Skin of body (tissue), 2 donors: ENCODE measurements around the gene CRYBA4. TPM values are rescaled to one million over a fixed set of nuclear protein-coding genes. Genes with fewer than 3 reads are reported as not detected.
"Not testable (repeated sequence)": the region's sequence is repeated elsewhere in the genome, so short reads cannot be mapped to it uniquely, and the experiment has no call there.

Source experiments
- DNase-seq: peaks from one replicate; lab custom pipeline; 2025; lab: John Stamatoyannopoulos, UW
- total RNA-seq: library from RNA; depleted of rRNA; stranded (reverse); fragments of >200 nt; gene quantifications from one replicate; pipeline ENCODE4 v1.2.3, GENCODE V29; 2014

The CRYBA4 gene
- total RNA-seq, 1 donor from 2014 or later, result not detected

- no peak for DNase-seq
Observed at GRCh38 chr22:26593763-26594162, 28.0 kb upstream of the CRYBA4 start.

GRCh38 chr22:26597026-26597425 lies 24.7 kb upstream of the CRYBA4 start:
- DNase-seq, result no peak

DNA sequence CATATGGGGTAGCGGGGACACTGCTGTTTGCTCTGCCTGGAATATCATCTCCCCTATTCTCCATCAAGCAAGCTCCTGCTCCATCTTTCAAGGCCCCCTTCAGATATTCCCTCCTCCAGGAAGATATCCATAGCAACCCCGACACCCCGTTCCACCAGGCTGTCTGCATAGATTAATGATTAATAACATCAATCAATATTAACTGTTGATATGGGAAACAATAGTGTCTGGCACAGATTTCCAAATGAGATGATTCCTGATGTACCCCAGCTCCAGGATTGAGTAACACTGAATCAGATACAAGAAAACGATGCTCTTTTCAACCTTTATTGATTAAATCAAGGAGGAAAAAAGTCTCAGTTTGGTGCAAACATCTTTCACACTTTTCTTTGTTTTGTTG lies 24.3 kb upstream of the CRYBA4 start:
- no peak for DNase-seq

DNA sequence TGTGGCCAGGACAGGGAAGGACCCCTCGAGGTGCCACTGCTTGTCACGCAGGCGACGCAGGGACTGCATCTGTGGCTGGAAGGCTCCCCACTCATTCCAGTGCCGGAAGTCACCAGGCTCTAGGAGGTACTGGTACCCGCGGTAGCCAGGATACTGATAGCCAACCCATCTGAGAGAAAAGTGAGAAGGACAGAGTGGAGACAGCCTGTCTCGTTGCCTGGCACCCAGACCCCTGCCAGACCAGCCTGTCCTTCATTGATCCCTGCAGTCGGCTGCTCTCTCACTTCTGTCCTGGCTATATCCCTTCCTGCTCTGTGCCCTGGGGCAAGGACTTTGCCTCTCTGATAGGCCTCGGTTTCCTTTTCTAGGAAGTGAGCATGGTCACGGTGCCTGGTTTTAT lies 22.3 kb upstream of the CRYBA4 start:
- DNase-seq, result no peak

DNA sequence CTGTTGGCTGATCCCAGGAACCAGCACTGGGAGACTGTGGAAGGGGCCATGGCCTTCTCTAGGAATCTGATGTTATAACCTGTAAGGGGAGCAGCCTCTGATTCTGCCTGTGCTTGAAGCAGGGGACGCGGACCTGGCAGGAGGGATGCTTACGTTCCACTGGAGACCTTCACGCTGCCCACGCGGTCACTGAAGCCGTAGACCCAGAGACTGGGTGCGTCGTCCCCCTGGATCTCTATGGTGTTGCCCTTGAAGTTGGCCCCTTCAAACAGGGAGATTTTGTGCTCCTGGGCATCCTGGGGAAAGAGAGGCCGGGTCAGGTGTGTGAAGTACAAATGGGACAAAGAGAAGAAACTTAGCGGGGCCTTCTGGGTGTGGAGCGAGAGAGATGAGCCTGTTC lies 20.0 kb upstream of the CRYBA4 start:
- no peak for DNase-seq

DNA sequence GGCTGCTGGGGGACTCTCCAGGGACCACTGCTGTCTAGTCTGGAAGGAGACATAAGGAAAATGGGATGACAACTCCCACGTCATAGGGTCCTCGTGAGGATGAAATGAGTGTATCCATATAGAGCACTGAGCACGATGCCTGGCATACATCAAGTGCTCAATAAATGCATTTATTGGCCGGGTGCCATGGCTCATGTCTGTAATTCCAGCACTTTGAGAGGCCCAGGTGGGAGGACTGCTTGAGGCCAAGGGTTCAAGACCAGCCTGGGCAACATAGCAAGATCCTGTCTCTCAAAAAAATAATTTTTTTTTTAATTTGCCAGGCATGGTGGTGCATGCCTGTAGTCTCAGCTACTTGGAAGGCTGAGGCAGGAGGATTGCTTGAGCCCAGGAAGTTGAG lies 19.6 kb upstream of the CRYBA4 start:
- no peak for DNase-seq

DNA sequence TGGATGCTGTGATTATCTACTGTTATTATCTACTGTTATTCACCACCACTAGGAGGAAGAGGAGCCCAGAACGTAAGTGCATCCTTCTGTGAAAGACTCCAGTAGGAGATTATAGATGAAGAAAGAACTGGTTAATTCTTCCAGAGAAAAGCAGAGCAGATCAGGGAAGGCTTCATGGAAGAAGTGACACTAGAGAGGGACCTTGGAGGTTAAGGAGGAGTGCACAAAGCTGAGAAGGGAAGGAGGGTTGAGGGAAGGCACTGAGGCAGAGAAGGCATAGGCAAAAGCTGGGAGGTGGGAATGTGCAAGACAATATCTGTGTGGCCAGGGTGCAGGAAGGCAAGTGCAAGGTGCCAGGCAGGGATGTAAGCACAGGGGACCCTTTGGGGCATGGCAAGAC lies 17.4 kb upstream of the CRYBA4 start:
- DNase-seq, result no peak

- no peak for DNase-seq
Observed at GRCh38 chr22:26606611-26607010, 15.2 kb upstream of the CRYBA4 start.

DNA sequence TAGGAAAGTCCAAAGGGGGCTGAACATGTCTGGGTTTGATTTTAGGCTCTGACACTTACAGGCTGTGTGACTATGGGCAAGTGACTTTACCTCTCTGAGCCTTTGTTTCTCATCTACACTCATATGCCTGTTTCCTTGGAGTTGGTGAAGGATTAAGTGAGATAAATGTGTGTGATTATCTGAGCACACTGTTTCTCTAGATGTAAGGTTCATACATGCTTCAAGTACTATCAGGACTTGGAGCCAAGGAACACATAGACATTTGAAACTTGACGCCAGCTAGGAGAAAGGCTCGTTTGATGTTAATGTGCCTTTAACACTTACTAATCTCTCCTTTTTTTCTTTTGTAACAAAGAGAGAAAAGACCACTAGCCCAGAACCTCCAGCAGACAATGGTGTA lies 13.6 kb upstream of the CRYBA4 start:
- DNase-seq, result no peak

DNA sequence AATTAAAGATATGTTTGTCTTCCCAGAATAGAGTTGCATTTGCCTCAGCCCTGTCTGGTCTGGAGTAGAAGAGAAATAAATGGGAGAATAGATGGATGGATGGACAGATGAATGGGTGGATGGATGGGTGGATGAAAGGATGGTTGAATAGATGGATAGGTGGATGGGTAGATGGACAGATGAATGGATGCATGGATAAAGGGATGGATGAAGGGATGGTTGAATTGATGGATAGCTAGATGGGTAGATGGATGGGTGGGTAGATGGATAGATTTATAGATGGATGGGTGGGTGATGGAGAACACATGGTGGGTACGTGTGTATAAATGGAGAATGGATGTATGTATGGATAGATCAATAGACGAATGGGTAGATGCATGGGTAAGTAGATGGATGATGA lies 12.5 kb upstream of the CRYBA4 start:
- no peak for DNase-seq

DNA sequence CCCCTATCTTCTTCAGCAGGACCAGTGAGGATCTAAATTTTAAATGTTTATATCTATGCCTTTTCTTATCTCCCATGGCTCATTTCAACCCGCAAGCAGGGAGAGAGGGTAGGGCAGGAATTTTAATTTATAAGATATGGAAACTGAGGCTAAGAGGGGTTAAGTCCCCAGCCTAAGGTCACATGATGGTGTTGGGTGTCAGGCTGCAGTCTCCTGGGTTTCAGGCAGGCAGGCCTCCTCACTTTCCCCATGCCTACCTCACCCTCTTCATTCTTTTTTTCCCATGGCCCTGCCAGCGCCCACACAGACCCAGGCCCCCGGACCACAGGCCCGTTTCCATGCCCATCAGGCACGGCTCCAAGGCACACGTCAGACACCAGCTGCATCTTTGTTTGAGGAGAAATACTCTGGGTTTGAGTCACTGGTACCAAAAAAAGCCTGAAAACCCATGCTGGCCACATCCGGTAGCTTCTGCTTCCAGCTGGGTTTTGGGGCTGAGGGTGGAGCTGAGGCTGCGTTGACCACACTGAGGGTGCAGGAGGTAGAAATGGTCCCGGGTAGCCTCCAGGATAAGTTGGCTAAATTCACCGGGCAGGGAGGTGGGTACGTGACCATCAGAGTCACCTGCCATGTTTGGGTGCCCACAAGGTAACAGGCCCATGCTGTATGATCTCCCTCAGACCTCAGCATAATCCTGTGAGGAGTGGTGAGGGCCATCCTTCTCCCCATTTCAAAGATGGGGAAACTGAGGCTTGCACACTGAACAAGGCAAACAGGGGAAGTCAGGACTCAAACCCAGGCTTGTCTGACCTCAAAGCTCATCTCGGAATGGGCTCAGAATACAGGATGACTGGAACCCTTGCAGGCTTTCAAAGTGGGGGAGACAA lies 11.4 kb upstream of the CRYBA4 start:
- DNase-seq, result no peak

DNA sequence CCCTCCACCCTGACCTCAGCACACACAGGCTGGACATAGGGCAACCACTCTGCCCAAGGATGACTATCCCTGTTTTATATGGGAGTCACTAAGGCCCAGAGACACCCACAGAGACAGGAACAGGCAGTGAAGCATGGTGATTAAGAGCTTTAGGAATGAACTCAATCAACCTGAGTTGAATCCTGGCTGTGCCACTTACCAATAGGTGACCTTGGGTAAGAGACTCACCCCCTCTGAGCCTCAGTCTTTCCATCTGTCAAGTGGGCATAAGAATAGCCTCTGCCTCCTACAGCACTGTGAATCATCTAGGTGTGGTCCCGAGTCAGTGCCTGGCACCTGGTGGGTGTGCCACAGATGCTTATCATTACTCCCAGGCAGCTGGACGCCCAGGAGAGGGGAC lies 10.8 kb upstream of the CRYBA4 start:
- no peak for DNase-seq

- no peak for DNase-seq
Observed at GRCh38 chr22:26612652-26613051, 9.1 kb upstream of the CRYBA4 start.

GRCh38 chr22:26613753-26614152 lies 8.0 kb upstream of the CRYBA4 start:
- not testable (repeated sequence) for DNase-seq

- no peak for DNase-seq
Observed at GRCh38 chr22:26614322-26614721, 7.4 kb upstream of the CRYBA4 start.

- no peak for DNase-seq
Observed at GRCh38 chr22:26615149-26615548, 6.6 kb upstream of the CRYBA4 start.

- no peak for DNase-seq
Observed at GRCh38 chr22:26615830-26616435, 5.8 kb upstream of the CRYBA4 start.

DNA sequence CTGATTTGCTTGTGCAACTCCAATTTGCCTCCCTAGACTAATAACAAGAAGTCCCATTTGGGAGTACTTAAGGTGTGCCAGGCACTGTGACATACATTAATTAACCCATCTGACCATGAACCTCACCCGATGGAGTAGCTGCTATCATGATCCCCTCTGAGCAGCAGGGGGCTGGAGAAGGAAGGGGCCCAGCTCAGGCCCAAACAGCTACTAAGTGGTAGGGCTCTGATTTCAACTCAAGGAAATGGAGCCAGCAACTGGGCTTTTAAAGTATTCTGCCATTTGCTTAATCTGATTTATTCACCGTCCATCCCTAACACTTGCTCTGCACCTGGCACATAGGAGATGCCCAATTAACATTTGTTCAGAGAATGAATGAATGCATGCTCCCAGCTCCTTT lies 5.1 kb upstream of the CRYBA4 start:
- DNase-seq, result no peak

DNA sequence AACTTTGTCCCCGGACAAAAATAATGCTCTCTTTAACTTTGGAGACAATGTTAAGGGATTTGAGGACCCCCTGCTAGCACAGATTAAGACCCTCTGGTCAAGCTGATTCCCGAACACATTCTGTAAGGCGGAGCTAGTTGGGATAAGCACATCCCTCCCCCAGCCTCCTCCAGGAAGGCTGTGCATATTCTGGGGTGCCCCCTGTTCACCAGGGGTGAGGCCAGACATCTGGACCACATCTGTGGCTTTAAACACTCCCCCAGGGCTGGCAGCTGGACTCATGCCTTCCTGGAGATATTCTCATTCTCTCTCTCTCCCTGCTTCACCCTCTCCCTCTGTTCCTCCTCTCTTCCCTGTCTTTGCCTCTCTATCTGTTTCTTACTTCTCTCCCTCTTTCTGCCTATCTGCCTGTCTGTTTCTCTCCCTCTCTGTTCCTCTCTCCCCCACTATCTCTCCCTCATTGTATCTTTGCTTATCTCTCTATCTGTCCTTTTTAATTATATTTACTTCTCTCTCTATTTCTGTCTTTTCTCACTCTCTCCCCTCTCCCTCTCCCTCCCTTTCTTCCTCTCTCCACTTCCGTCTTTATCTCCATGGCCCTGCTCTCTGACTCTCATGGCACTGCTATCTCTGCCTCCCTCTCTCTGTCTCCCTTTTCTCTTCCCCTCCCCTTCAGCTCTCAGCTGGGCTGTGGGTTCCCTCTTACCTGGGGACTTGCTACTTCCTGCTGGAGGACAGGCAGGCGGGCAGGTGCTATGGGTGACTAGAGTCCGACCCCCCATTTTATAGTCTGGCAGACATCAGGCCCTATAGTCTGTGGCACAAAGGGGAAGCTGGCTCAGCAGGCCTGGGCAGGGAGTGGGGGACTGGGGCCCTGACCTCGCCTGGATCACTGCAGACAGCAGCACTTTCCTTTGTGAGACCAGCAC lies 4.2 kb upstream of the CRYBA4 start, which contains the start of gene CRYBB1:
CRYBB1 (minus strand) TSS at position 757 of the 929 bp plus-strand sequence. CDS start 1,708 bp downstream, outside the sequence.
- no peak for DNase-seq

GRCh38 chr22:26618455-26618854 lies 3.3 kb upstream of the CRYBA4 start:
- DNase-seq, result no peak

DNA sequence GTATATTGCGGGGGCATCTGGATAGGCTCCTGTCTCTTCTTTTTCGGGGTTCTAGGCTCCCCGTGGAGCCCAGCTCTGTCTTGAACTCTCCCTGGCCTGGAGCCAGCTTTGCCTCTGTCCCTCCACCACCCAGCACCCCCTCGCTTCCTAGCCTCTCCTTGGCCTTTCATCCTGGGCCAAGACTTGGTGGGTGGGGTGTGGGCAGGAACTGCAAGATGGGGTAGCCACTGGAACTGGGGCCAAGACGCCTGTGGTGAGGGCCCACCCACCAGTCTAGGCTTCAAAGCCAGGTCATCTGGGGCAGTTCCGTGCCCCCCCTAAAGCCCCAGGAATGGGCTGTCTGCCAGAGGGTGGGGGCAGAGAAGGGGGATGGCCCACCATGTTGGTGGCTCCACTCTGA lies 2.3 kb upstream of the CRYBA4 start:
- DNase-seq, result no peak

DNA sequence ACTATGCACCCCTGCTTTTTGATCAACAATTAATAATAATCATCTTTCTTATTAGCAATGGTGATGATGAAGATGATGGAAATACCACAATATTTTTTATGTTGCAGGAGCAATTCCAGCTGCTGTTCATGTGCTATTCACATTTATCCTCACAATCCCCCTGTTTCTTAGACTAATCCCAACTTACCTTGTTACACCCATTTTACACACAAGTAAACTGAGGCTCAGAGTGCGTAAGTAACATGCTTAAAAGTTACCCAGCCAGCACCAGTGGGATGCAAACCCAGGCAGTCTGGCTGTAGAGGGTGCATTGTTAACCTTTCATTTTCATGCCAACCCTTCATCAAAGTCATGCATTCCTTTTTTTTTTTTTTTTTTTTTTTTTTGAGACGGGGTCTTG lies 1.6 kb upstream of the CRYBA4 start:
- no peak for DNase-seq
